GM19193 (cell line): ENCODE measurements around the gene PKDREJ.

ENCODE experiments used
- POLR2A ChIP-seq: IDR thresholded peaks from 4 replicates; pipeline ENCODE4 v1.6.1; 2011; ENCODE audit not compliant: insufficient read depth, insufficient read length; ENCODE audit errors: extremely low read depth

Gene PKDREJ

DNA sequence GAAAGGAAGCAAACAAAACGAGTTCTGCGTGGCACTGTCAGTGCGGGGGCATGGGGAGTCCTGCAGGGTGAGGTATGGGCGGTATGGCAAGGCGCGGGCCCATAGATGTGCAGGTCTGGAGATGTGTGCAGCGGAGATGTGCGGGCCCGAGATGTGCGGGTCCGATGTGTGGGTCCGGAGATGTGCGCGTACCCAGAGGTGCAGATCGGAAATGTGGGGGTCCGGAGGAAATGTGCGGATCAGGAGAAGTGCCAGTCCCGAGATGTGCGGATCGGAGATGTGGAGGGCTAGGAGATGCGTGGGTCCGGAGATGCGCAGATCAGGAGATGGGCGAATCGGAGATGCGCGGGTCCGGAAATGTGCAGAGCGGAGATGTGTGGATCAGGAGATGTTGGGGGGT, 49.0 kb downstream of the PKDREJ start:
- no peak for TF ChIP-seq POLR2A

DNA sequence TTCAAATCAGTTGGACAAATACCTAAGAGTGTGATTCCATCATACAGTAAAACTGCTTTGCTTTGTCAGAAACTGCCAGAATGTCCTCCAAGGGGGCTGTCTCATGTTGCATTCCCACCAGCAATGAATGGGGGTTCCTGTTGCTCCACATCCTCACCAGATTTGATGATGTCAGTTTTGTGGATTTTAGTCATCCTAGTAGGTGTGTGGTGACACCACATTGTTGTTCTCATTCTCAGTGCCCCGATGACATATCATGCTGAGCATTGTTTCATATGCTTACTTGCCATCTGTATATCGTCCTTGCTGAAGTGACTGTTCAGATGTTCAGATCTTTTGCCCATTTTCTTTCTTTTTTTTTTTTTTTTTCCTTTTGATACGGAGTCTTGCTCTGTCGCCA, 50.1 kb downstream of the PKDREJ start:
- TF ChIP-seq POLR2A = no peak

DNA sequence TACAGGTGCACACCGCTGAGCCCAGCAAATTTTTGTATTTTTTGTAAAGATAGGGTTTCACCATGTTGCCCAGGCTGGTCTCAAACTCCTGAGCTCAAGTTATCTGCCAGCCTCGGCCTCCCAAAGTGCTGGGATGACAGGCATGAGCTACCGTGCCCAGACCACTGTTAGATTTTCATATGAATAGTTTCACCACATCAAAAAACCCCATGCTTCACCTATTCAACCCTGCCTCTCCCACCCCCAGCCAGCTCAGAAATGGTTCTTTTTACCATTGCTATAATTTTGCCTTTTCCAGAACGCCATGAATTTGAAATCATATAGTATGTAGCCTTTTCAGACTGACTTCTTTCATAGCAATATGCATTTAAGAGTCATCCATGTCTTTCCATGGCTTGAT, 50.9 kb downstream of the PKDREJ start:
- no peak for TF ChIP-seq POLR2A

DNA sequence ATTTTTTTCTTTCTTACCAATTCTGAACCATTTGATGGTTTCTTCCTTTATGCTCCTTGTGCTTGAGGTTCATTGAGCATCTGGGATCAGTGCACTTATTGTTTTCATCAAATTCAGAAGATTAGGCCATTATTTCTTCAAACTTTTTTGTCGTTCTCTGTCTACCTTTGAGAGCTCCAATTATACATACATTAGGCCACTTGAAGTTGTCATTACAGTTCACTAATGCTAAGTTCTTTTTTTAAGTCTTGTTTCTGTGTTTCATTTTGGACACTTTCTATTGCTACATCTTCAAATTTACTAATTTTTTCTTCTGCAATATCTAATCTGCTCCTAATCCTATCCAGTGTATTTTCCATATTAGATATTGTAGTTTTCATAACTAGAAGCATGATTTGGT, 53.9 kb downstream of the PKDREJ start:
- no peak for TF ChIP-seq POLR2A
